ENCODE results near the gene TSPEAR. TPM values are rescaled to one million over a fixed set of nuclear protein-coding genes. Genes with fewer than 3 reads are reported as not detected.

Gene TSPEAR
- total and polyA plus RNA-seq, 2 of the 13 experiments (the other 11 are each of a cell fraction or from before 2014, with no cell fraction given): 0.07 to 0.32 TPM

DNA sequence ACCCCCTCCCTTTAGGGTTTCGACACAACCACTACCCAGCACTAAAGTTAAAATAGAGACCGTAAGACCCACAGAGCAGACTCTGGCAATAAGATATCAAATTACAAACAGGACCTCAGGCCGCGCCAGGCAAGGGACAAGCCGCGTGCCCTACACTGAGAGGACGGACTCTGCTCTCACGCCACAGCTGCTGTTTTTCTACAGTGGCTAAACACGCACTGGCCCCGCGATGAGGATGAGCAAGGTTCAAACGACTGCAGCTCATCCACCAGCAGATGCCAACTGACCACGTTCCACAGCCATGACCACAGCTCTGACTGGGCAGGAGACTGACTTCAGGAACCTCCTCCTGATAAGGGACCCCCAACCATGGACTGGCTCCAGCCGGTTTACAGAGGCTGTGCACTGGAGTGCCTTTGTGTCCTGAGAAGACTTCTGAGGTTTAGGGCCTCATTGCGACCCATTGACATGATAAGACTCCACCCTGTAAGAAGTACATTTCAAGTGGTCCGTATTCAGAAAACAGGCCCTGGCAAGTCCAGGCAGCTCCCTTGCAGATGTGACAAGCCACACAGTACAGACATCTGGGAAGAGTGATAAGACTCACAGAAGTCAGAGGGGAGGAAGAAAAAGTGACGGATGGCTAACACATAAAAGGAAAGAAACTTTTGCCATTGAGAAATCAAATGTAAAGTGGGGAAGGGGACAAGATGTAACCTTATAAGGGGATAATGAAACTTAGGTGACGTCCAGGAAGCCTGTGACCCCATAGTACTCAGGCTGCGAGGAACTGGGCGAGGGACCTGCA, 117.6 kb downstream of the TSPEAR start (continued):
- TF ChIP-seq BCL6 (CRISPR knock-in tag; IDR thresholded peaks at IDR 0.05) (peak; percentile 51), MAZ (IDR thresholded peaks at IDR 0.05; ENCODE audit: borderline replicate concordance, low read depth, low read length) (no peak), MAZ (CRISPR knock-in tag; IDR thresholded peaks at IDR 0.05; ENCODE audit: low read depth) (peak; percentile 78), JUNB (CRISPR knock-in tag; IDR thresholded peaks at IDR 0.05; ENCODE audit: borderline replicate concordance) (no peak), XRCC5 (optimal IDR thresholded peaks at IDR 0.05; ENCODE audit: low read length) (peak; percentile 43), PLRG1 (conservative IDR thresholded peaks at IDR 0.05) (no peak), FIP1L1 (IDR thresholded peaks at IDR 0.05; ENCODE audit: borderline replicate concordance, insufficient read depth, low read depth, low read length) (no peak), ZMYM2 (CRISPR knock-in tag; IDR thresholded peaks at IDR 0.05) (peak; percentile 85), SIN3B (IDR thresholded peaks at IDR 0.05; ENCODE audit: low read length) (no peak), ZNF205 (CRISPR knock-in tag; IDR thresholded peaks at IDR 0.05) (peak; percentile 69; the same call in 1 of the 2 replicates), ZMYM4 (CRISPR knock-in tag; IDR thresholded peaks at IDR 0.05) (peak; percentile 86), PPARG (CRISPR knock-in tag; conservative IDR thresholded peaks at IDR 0.05) (peak; percentile 58), ZNF207 (IDR thresholded peaks at IDR 0.05; ENCODE audit: borderline replicate concordance) (no peak), TARDBP (CRISPR knock-in tag; IDR thresholded peaks at IDR 0.05) (peak; percentile 74)
- TF ChIP-seq, protein P1, sequence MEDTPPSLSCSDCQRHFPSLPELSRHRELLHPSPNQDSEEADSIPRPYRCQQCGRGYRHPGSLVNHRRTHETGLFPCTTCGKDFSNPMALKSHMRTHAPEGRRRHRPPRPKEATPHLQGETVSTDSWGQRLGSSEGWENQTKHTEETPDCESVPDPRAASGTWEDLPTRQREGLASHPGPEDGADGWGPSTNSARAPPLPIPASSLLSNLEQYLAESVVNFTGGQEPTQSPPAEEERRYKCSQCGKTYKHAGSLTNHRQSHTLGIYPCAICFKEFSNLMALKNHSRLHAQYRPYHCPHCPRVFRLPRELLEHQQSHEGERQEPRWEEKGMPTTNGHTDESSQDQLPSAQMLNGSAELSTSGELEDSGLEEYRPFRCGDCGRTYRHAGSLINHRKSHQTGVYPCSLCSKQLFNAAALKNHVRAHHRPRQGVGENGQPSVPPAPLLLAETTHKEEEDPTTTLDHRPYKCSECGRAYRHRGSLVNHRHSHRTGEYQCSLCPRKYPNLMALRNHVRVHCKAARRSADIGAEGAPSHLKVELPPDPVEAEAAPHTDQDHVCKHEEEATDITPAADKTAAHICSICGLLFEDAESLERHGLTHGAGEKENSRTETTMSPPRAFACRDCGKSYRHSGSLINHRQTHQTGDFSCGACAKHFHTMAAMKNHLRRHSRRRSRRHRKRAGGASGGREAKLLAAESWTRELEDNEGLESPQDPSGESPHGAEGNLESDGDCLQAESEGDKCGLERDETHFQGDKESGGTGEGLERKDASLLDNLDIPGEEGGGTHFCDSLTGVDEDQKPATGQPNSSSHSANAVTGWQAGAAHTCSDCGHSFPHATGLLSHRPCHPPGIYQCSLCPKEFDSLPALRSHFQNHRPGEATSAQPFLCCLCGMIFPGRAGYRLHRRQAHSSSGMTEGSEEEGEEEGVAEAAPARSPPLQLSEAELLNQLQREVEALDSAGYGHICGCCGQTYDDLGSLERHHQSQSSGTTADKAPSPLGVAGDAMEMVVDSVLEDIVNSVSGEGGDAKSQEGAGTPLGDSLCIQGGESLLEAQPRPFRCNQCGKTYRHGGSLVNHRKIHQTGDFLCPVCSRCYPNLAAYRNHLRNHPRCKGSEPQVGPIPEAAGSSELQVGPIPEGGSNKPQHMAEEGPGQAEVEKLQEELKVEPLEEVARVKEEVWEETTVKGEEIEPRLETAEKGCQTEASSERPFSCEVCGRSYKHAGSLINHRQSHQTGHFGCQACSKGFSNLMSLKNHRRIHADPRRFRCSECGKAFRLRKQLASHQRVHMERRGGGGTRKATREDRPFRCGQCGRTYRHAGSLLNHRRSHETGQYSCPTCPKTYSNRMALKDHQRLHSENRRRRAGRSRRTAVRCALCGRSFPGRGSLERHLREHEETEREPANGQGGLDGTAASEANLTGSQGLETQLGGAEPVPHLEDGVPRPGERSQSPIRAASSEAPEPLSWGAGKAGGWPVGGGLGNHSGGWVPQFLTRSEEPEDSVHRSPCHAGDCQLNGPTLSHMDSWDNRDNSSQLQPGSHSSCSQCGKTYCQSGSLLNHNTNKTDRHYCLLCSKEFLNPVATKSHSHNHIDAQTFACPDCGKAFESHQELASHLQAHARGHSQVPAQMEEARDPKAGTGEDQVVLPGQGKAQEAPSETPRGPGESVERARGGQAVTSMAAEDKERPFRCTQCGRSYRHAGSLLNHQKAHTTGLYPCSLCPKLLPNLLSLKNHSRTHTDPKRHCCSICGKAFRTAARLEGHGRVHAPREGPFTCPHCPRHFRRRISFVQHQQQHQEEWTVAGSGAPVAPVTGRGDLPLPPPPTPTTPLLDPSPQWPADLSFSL (CRISPR knock-in tag; IDR thresholded peaks at IDR 0.05): peak; percentile 64; the same call in 1 of the 2 replicates
- TF ChIP-seq, protein P2, sequence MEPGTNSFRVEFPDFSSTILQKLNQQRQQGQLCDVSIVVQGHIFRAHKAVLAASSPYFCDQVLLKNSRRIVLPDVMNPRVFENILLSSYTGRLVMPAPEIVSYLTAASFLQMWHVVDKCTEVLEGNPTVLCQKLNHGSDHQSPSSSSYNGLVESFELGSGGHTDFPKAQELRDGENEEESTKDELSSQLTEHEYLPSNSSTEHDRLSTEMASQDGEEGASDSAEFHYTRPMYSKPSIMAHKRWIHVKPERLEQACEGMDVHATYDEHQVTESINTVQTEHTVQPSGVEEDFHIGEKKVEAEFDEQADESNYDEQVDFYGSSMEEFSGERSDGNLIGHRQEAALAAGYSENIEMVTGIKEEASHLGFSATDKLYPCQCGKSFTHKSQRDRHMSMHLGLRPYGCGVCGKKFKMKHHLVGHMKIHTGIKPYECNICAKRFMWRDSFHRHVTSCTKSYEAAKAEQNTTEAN (CRISPR knock-in tag; conservative IDR thresholded peaks at IDR 0.05): peak; percentile 88
- TF ChIP-seq, protein P3, sequence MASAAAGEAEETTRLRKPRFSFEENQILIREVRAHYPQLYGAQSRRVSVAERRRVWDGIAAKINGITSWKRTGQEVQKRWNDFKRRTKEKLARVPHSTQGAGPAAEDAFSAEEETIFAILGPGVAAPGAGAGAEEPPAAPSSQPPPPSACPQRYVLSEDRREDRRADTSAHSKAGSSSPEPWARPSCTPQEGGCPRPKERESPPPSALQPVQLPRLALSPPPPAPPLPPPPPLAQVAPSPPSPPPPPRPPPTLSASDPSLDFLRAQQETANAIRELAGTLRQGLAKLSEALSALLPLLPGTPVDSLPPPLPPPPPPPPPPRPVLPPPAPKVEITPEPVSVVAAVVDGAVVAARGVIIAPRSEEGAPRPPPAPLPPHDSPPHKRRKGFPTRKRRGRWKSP (CRISPR knock-in tag; IDR thresholded peaks at IDR 0.05): peak; percentile 77; the same call in 1 of the 2 replicates
- TF ChIP-seq, protein P4, sequence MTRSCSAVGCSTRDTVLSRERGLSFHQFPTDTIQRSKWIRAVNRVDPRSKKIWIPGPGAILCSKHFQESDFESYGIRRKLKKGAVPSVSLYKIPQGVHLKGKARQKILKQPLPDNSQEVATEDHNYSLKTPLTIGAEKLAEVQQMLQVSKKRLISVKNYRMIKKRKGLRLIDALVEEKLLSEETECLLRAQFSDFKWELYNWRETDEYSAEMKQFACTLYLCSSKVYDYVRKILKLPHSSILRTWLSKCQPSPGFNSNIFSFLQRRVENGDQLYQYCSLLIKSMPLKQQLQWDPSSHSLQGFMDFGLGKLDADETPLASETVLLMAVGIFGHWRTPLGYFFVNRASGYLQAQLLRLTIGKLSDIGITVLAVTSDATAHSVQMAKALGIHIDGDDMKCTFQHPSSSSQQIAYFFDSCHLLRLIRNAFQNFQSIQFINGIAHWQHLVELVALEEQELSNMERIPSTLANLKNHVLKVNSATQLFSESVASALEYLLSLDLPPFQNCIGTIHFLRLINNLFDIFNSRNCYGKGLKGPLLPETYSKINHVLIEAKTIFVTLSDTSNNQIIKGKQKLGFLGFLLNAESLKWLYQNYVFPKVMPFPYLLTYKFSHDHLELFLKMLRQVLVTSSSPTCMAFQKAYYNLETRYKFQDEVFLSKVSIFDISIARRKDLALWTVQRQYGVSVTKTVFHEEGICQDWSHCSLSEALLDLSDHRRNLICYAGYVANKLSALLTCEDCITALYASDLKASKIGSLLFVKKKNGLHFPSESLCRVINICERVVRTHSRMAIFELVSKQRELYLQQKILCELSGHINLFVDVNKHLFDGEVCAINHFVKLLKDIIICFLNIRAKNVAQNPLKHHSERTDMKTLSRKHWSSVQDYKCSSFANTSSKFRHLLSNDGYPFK (CRISPR knock-in tag; IDR thresholded peaks at IDR 0.05; ENCODE audit: borderline replicate concordance): no peak; the same call in 1 of the 2 replicates
